Measurements from ENCODE around the gene ZBTB40. TPM values are rescaled to one million over a fixed set of nuclear protein-coding genes. Genes with fewer than 3 reads are reported as not detected.

Gene ZBTB40
- total RNA-seq, 2 experiments from 2014 or later, result 11.8 to 12.9 TPM

GRCh38 chr1:22530715-22531114 lies 79.1 kb downstream of the ZBTB40 start:
- intact Hi-C loops (cut with micrococcal nuclease), result no loop called here
- POLR2A ChIA-PET, result no interaction called here
- Mint-ChIP-seq H3K27me3 (no peaks in the 10 kb centered on the region), H3K4me3 (no peak overlapping the region), H3K27ac (no peak overlapping the region), H3K9me3 (no peaks in the 10 kb centered on the region), H3K36me3 (peaks cover 1% of the 10 kb centered on the region), H3K4me1 (ENCODE audit: low read depth) (no peaks in the 10 kb centered on the region)
- CTCF ChIA-PET, result interaction anchor here (1.3 kb wide), 1 partner anchor 22 kb away, joined by 3 read pairs; no protein-coding TSS in a partner anchor
- DNase-seq, result no peak

GRCh38 chr1:22531251-22531650 lies 79.6 kb downstream of the ZBTB40 start:
- CTCF ChIA-PET, result interaction anchor here (1.3 kb wide), 1 partner anchor 23 kb away, joined by 3 read pairs; no protein-coding TSS in a partner anchor
- POLR2A ChIA-PET, result no interaction called here
- no peak for DNase-seq
- Mint-ChIP-seq H3K4me1 (ENCODE audit: low read depth) (no peaks in the 10 kb centered on the region), H3K4me3 (no peak overlapping the region), H3K27me3 (no peaks in the 10 kb centered on the region), H3K36me3 (peaks cover 1% of the 10 kb centered on the region), H3K9me3 (no peaks in the 10 kb centered on the region), H3K27ac (no peak overlapping the region)
- intact Hi-C loops (cut with micrococcal nuclease), result no loop called here

GRCh38 chr1:22533244-22533895 lies 81.7 kb downstream of the ZBTB40 start:
- DNase-seq, result no peak
- Mint-ChIP-seq H3K27ac (no peak overlapping the region), H3K9me3 (no peaks in the 10 kb centered on the region), H3K27me3 (no peaks in the 10 kb centered on the region), H3K4me3 (no peak overlapping the region), H3K36me3 (peaks cover 4% of the 10 kb centered on the region), H3K4me1 (ENCODE audit: low read depth) (no peaks in the 10 kb centered on the region)
- intact Hi-C loops (cut with micrococcal nuclease), result no loop called here
- ChIA-PET CTCF (interaction anchor here (0.6 kb wide), 1 partner anchor 658 kb away, joined by 3 read pairs; no protein-coding TSS in a partner anchor), POLR2A (no interaction called here)

- no peak overlapping the region for H3K4me3 Mint-ChIP-seq
- H3K27me3 Mint-ChIP-seq, result no peaks in the 10 kb centered on the region
- ChIA-PET CTCF (no interaction called here), POLR2A (no interaction called here)
- H3K36me3 Mint-ChIP-seq, result peaks cover 4% of the 10 kb centered on the region
- intact Hi-C loops (cut with micrococcal nuclease), result no loop called here
- H3K27ac Mint-ChIP-seq, result no peak overlapping the region
- H3K9me3 Mint-ChIP-seq, result no peaks in the 10 kb centered on the region
- peaks cover 5% of the 10 kb centered on the region for H3K4me1 Mint-ChIP-seq (ENCODE audit: low read depth)
- no peak for DNase-seq
Observed at GRCh38 chr1:22534951-22535350, 83.3 kb downstream of the ZBTB40 start.

- Mint-ChIP-seq H3K9me3 (no peaks in the 10 kb centered on the region), H3K36me3 (peaks cover 4% of the 10 kb centered on the region), H3K27me3 (no peaks in the 10 kb centered on the region), H3K4me3 (no peak overlapping the region), H3K27ac (no peak overlapping the region), H3K4me1 (ENCODE audit: low read depth) (peaks cover 5% of the 10 kb centered on the region)
- no peak for DNase-seq
- ChIA-PET CTCF (no interaction called here), POLR2A (no interaction called here)
- intact Hi-C loops (cut with micrococcal nuclease), result no loop called here
Observed at GRCh38 chr1:22535399-22535798, 83.7 kb downstream of the ZBTB40 start.

GRCh38 chr1:22536506-22536905 lies 84.9 kb downstream of the ZBTB40 start:
- H3K4me3 Mint-ChIP-seq, result no peak overlapping the region
- peaks cover 5% of the 10 kb centered on the region for H3K4me1 Mint-ChIP-seq (ENCODE audit: low read depth)
- peaks cover 4% of the 10 kb centered on the region for H3K36me3 Mint-ChIP-seq
- ChIA-PET CTCF (no interaction called here), POLR2A (no interaction called here)
- no peaks in the 10 kb centered on the region for H3K27me3 Mint-ChIP-seq
- no peak overlapping the region for H3K27ac Mint-ChIP-seq
- DNase-seq, result no peak
- H3K9me3 Mint-ChIP-seq, result no peaks in the 10 kb centered on the region
- intact Hi-C loops (cut with micrococcal nuclease), result no loop called here

- intact Hi-C loops (cut with micrococcal nuclease), result no loop called here
- POLR2A ChIA-PET, result no interaction called here
- Mint-ChIP-seq H3K27ac (no peak overlapping the region), H3K4me1 (ENCODE audit: low read depth) (peaks cover 5% of the 10 kb centered on the region), H3K36me3 (peaks cover 4% of the 10 kb centered on the region), H3K9me3 (no peaks in the 10 kb centered on the region), H3K4me3 (no peak overlapping the region), H3K27me3 (no peaks in the 10 kb centered on the region)
- CTCF ChIA-PET, result no interaction called here
- no peak for DNase-seq
Observed at GRCh38 chr1:22537441-22538139, 85.9 kb downstream of the ZBTB40 start.

GRCh38 chr1:22539510-22540118 lies 88.0 kb downstream of the ZBTB40 start:
- Mint-ChIP-seq H3K4me1 (ENCODE audit: low read depth) (peaks cover 5% of the 10 kb centered on the region), H3K27me3 (no peaks in the 10 kb centered on the region), H3K27ac (no peak overlapping the region), H3K4me3 (no peak overlapping the region), H3K9me3 (no peaks in the 10 kb centered on the region), H3K36me3 (peaks cover 2% of the 10 kb centered on the region)
- POLR2A ChIA-PET, result no interaction called here
- intact Hi-C loops (cut with micrococcal nuclease), result no loop called here
- no peak for DNase-seq
- CTCF ChIA-PET, result no interaction called here

- Mint-ChIP-seq H3K27me3 (no peaks in the 10 kb centered on the region), H3K27ac (no peak overlapping the region), H3K9me3 (no peaks in the 10 kb centered on the region), H3K4me3 (no peak overlapping the region), H3K36me3 (peaks cover 2% of the 10 kb centered on the region), H3K4me1 (ENCODE audit: low read depth) (peaks cover 5% of the 10 kb centered on the region)
- ChIA-PET POLR2A (no interaction called here), CTCF (no interaction called here)
- DNase-seq, result no peak
- intact Hi-C loops (cut with micrococcal nuclease), result no loop called here
Observed at GRCh38 chr1:22540337-22540736, 88.7 kb downstream of the ZBTB40 start.

GRCh38 chr1:22542886-22543285 lies 91.2 kb downstream of the ZBTB40 start:
- Mint-ChIP-seq H3K4me3 (no peak overlapping the region), H3K27ac (no peak overlapping the region), H3K27me3 (peaks cover 5% of the 10 kb centered on the region), H3K36me3 (no peaks in the 10 kb centered on the region), H3K9me3 (no peaks in the 10 kb centered on the region), H3K4me1 (ENCODE audit: low read depth) (peaks cover 5% of the 10 kb centered on the region)
- CTCF ChIA-PET, result no interaction called here
- no peak for DNase-seq
- intact Hi-C loops (cut with micrococcal nuclease), result no loop called here
- POLR2A ChIA-PET, result no interaction called here

- no peaks in the 10 kb centered on the region for H3K9me3 Mint-ChIP-seq
- H3K27me3 Mint-ChIP-seq, result peaks cover 9% of the 10 kb centered on the region
- no peak overlapping the region for H3K4me3 Mint-ChIP-seq
- H3K4me1 Mint-ChIP-seq (ENCODE audit: low read depth), result peaks cover 5% of the 10 kb centered on the region
- no peak for DNase-seq
- H3K36me3 Mint-ChIP-seq, result no peaks in the 10 kb centered on the region
- ChIA-PET CTCF (no interaction called here), POLR2A (interaction anchor here (0.7 kb wide), 1 partner anchor 912 kb away, joined by 3 read pairs; no protein-coding TSS in a partner anchor)
- no peak overlapping the region for H3K27ac Mint-ChIP-seq
- intact Hi-C loops (cut with micrococcal nuclease), result no loop called here
Observed at GRCh38 chr1:22543679-22544078, 92.0 kb downstream of the ZBTB40 start.

GRCh38 chr1:22544606-22545005 lies 93.0 kb downstream of the ZBTB40 start:
- H3K27ac Mint-ChIP-seq, result no peak overlapping the region
- POLR2A ChIA-PET, result interaction anchor here (0.7 kb wide), 1 partner anchor 913 kb away, joined by 3 read pairs; no protein-coding TSS in a partner anchor
- CTCF ChIA-PET, result no interaction called here
- no peak overlapping the region for H3K4me3 Mint-ChIP-seq
- intact Hi-C loops (cut with micrococcal nuclease), result no loop called here
- DNase-seq, result no peak
- no peaks in the 10 kb centered on the region for H3K4me1 Mint-ChIP-seq (ENCODE audit: low read depth)
- no peaks in the 10 kb centered on the region for H3K9me3 Mint-ChIP-seq
- H3K27me3 Mint-ChIP-seq, result peaks cover 15% of the 10 kb centered on the region
- H3K36me3 Mint-ChIP-seq, result no peaks in the 10 kb centered on the region

GRCh38 chr1:22545141-22545540 lies 93.5 kb downstream of the ZBTB40 start:
- intact Hi-C loops (cut with micrococcal nuclease), result no loop called here
- Mint-ChIP-seq H3K36me3 (no peaks in the 10 kb centered on the region), H3K27ac (no peak overlapping the region), H3K4me1 (ENCODE audit: low read depth) (no peaks in the 10 kb centered on the region), H3K27me3 (peaks cover 15% of the 10 kb centered on the region), H3K4me3 (no peak overlapping the region), H3K9me3 (no peaks in the 10 kb centered on the region)
- ChIA-PET CTCF (no interaction called here), POLR2A (no interaction called here)
- no peak for DNase-seq

Measured in activated CD4-positive, alpha-beta memory T cell treated with anti-CD3 and anti-CD28 coated beads for 36 hours (primary cell).